CD4-positive, alpha-beta T cell treated with Interleukin-17A for 1 hour (primary cell): ENCODE results near the gene SHOC1.
"Not testable (repeated sequence)": the region's sequence is repeated elsewhere in the genome, so short reads cannot be mapped to it uniquely, and the experiment has no call there.

Experiments
- DNase-seq: peaks from one replicate; pipeline ENCODE4 v3.0.0-alpha.2; 2020

The SHOC1 gene

GRCh38 chr9:111804636-111805035 is 9.9 kb upstream of the SHOC1 start:
- DNase-seq, result no peak

GRCh38 chr9:111803924-111804323 is 9.2 kb upstream of the SHOC1 start:
- DNase-seq, result no peak

- DNase-seq, result no peak
Measured at GRCh38 chr9:111799915-111800526, 5.3 kb upstream of the SHOC1 start.

GRCh38 chr9:111799506-111799905 is 4.8 kb upstream of the SHOC1 start:
- DNase-seq, result no peak

- no peak for DNase-seq
Measured at GRCh38 chr9:111798786-111799185, 4.0 kb upstream of the SHOC1 start.

GRCh38 chr9:111795557-111795839 is 761 bp upstream of the SHOC1 start:
- no peak for DNase-seq

- not testable (repeated sequence) for DNase-seq
Measured at GRCh38 chr9:111791821-111792220, 2.9 kb downstream of the SHOC1 start.

- no peak for DNase-seq
Measured at GRCh38 chr9:111789881-111790280, 4.9 kb downstream of the SHOC1 start.

- DNase-seq, result no peak
Measured at GRCh38 chr9:111783857-111784256, 10.9 kb downstream of the SHOC1 start.

GRCh38 chr9:111783424-111783823 is 11.3 kb downstream of the SHOC1 start:
- DNase-seq, result no peak

GRCh38 chr9:111766066-111766465 is 28.7 kb downstream of the SHOC1 start:
- DNase-seq, result no peak

- DNase-seq, result no peak
Measured at GRCh38 chr9:111762556-111762955, 32.2 kb downstream of the SHOC1 start.

- peak; percentile 78 for DNase-seq
Measured at GRCh38 chr9:111759762-111760639, 34.7 kb downstream of the SHOC1 start.

- no peak for DNase-seq
Measured at GRCh38 chr9:111754800-111755199, 39.9 kb downstream of the SHOC1 start.

GRCh38 chr9:111752455-111752854 is 42.3 kb downstream of the SHOC1 start:
- DNase-seq, result no peak
